Gastrocnemius medialis (tissue), 4 donors: ENCODE results near the gene AFF1. TPM values are rescaled to one million over a fixed set of nuclear protein-coding genes. Genes with fewer than 3 reads are reported as not detected.

Experiments used
- ATAC-seq, 2 donors: fragments of 150-250 bp; one replicate each; pipeline ENCODE4 v1.9.1; 2016
- DNase-seq, 2 donors: peaks; one replicate each; pipeline ENCODE4 v3.0.0-alpha.2; 2019
- H3K27ac ChIP-seq, 4 donors: fragments of 200-600 bp; sonication (generic); 1 replicate in 1 of 4; 2 replicates in 3 of 4; pipeline ENCODE4 v1.5.1; 2016 to 2018; ENCODE audit warnings: mild to moderate bottlenecking in 2 of 4, moderate library complexity in 1 of 4
- H3K27me3 ChIP-seq, 3 donors: fragments of 200-600 bp; sonication (generic) in 2 of 3; 1 replicate in 1 of 3; 2 replicates in 2 of 3; pipeline versions ENCODE4 v1.5.1 to v1.6.0; 2016 to 2019; ENCODE audit warnings: mild to moderate bottlenecking in 1 of 3, moderate library complexity in 1 of 3
- H3K36me3 ChIP-seq, 2 donors: fragments of 200-600 bp; sonication (generic) in 1 of 2; one replicate each; pipeline ENCODE4 v1.5.1; 2017 to 2018
- H3K4me1 ChIP-seq, 2 donors: fragments of 200-600 bp; sonication (generic) in 1 of 2; one replicate each; pipeline ENCODE4 v1.5.1; 2016 to 2017; ENCODE audit warnings: mild to moderate bottlenecking in 2 of 2
- H3K4me3 ChIP-seq, 4 donors: fragments of 200-600 bp; sonication (generic) in 3 of 4; 1 replicate in 1 of 4; 2 replicates in 3 of 4; pipeline ENCODE4 v1.5.1; 2016 to 2019; ENCODE audit warnings: mild to moderate bottlenecking in 2 of 4
- H3K9me3 ChIP-seq, 3 donors: fragments of 200-600 bp; sonication (generic) in 2 of 3; 1 replicate in 1 of 3; 2 replicates in 2 of 3; pipeline ENCODE4 v1.5.1; 2016 to 2019
- POLR2A ChIP-seq, 2 donors: fragments of 450-650 bp; IDR thresholded peaks; one replicate each; pipeline ENCODE4 v1.6.1; 2017; ENCODE audit warnings: antibody characterized with exemption in 2 of 2, mild to moderate bottlenecking in 2 of 2, moderate library complexity in 2 of 2
- in situ Hi-C, 4 donors: fragments of 200-750 bp; cut with MboI; loops; one replicate each; pipeline versions ENCODE4 v1.15.0 to v1.8.0; 2017; ENCODE audit warnings: low sequenced_read_pairs in 4 of 4
- intact Hi-C: fragments of 100-400 bp; cut with DNase I; formaldehyde crosslinking; loops from one replicate; pipeline ENCODE4 v1.15.1; 2023; ENCODE audit warnings: low total_unique reads
- total RNA-seq, 4 donors: library from RNA; depleted of rRNA; stranded (reverse); fragments of >200 nt; gene quantifications; one replicate each; pipeline versions ENCODE4 v1.1.0 to v1.2.3, GENCODE V29; 2016
- TF ChIP-seq, protein P1 (sequence below), 5 experiments: fragments of 450-650 bp in 3 of 5; fragments of 200-600 bp in 2 of 5; sonication (generic) in 2 of 5; IDR thresholded peaks in 4 of 5; conservative IDR thresholded peaks in 1 of 5; 1 replicate in 4 of 5; 2 replicates in 1 of 5; pipeline ENCODE4 v1.5.1; 2016 to 2019; ENCODE audit warnings: antibody characterized with exemption in 5 of 5, mild to moderate bottlenecking in 3 of 5, moderate library complexity in 3 of 5

Gene AFF1
- total RNA-seq, 4 donors from 2014 or later, result 142 to 265 (median 197) TPM

DNA sequence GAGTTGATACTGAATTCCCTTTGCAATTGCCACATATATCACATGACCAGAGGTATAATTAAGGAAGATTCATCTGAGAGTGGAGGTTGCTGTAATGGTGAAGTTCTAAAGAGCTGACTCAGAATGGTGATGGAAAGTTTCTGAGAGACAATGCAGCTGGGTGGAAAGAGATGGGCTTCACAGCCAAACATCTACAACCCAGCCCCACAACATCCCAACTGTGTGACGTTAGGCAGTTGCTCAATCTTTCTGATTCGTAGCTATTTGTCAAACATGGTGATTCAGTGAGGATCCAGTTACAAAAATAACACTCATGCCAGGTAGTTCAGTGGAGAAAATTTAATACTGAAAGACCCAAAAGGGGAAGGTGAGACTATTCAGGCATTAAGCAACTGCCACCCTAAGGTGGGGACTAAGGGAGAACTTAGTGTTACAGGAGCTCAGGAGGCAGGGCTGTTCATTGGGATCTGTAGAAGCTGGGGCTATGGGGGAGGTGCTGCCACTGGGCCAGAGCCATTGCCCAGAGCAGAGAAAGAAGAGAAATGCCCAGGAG lies 6.9 kb upstream of the AFF1 start:
- intact Hi-C loops, result no loop called here
- Histone ChIP-seq H3K4me1 (peaks cover 16 to 20% of the 10 kb centered on the region in 2 donors), H3K9me3 (no peaks in the 10 kb centered on the region), H3K27me3 (no peaks in the 10 kb centered on the region), H3K4me3 (no peak overlapping the region), H3K36me3 (peaks cover 0 to 28% of the 10 kb centered on the region in 2 donors), H3K27ac (peak overlapping the region; percentile 86 to 92 (median 90))
- DNase-seq (peak; percentile 84 to 86), ATAC-seq (peak; percentile 95 to 96)
- TF ChIP-seq POLR2A (IDR thresholded peaks at IDR 0.05), result no peak
- TF ChIP-seq, protein P1, sequence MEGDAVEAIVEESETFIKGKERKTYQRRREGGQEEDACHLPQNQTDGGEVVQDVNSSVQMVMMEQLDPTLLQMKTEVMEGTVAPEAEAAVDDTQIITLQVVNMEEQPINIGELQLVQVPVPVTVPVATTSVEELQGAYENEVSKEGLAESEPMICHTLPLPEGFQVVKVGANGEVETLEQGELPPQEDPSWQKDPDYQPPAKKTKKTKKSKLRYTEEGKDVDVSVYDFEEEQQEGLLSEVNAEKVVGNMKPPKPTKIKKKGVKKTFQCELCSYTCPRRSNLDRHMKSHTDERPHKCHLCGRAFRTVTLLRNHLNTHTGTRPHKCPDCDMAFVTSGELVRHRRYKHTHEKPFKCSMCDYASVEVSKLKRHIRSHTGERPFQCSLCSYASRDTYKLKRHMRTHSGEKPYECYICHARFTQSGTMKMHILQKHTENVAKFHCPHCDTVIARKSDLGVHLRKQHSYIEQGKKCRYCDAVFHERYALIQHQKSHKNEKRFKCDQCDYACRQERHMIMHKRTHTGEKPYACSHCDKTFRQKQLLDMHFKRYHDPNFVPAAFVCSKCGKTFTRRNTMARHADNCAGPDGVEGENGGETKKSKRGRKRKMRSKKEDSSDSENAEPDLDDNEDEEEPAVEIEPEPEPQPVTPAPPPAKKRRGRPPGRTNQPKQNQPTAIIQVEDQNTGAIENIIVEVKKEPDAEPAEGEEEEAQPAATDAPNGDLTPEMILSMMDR (IDR thresholded peaks at IDR 0.05 in 4 of 5, conservative IDR thresholded peaks at IDR 0.05 in 1 of 5), result no peak
- in situ Hi-C loops, result loop anchor here (5.0 to 10.0 kb wide), 3 partner anchors 164 to 307 kb away; no protein-coding TSS in a partner anchor

DNA sequence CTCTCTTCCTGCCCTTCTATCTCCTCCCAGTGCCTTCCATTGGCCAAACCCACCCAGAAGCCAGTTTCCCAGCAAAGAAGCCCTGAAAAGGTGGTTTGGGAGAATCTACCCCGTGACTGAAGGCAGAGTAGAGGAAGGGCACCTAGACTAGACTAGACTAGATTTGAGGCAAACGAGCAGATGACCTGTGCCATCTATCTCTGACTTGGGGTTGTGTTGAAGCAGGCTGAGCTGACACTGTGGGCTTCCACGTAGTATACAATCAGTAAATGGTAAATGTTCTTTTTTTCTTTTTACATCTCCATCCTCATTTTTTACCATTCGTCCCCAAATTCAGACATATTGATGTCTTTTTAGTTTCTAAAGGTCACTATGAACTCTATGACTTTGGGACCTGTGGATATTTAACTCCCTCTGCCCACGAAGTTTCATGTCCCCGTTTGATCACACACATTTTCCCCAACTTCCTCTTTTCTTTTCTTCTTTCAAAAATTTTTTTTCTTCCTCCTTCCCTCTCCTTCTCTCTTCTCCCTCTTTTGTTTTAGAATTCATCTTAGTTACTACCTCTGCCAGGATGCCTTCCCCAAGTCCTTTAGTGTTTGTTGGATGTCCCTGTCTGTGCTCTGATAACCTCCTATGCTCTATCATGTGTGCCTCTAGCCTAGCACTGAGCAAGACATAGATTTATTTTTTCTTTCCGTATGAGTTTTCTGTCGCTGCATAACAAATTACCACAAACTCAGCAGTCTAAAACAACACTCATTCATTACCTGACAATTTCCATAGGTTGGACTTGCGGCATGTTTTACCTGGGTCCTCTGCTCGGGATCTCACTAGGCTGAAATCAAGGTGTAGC lies 6.2 kb upstream of the AFF1 start:
- DNase-seq, result no peak
- H3K4me1 ChIP-seq, result peaks cover 22 to 25% of the 10 kb centered on the region in 2 donors
- no peaks in the 10 kb centered on the region for H3K27me3 ChIP-seq
- TF ChIP-seq, protein P1 (IDR thresholded peaks at IDR 0.05 in 4 of 5, conservative IDR thresholded peaks at IDR 0.05 in 1 of 5), result no peak
- no peak for TF ChIP-seq POLR2A (IDR thresholded peaks at IDR 0.05)
- no peaks in the 10 kb centered on the region for H3K9me3 ChIP-seq
- in situ Hi-C loops, result loop anchor here (5.0 to 10.0 kb wide), 3 partner anchors 164 to 306 kb away; no protein-coding TSS in a partner anchor
- peak overlapping the region; percentile 86 to 92 (median 90) for H3K27ac ChIP-seq
- H3K36me3 ChIP-seq, result peaks cover 0 to 28% of the 10 kb centered on the region in 2 donors
- ATAC-seq, result peak; percentile 10 to 44
- intact Hi-C loops, result no loop called here
- H3K4me3 ChIP-seq, result no peak overlapping the region

DNA sequence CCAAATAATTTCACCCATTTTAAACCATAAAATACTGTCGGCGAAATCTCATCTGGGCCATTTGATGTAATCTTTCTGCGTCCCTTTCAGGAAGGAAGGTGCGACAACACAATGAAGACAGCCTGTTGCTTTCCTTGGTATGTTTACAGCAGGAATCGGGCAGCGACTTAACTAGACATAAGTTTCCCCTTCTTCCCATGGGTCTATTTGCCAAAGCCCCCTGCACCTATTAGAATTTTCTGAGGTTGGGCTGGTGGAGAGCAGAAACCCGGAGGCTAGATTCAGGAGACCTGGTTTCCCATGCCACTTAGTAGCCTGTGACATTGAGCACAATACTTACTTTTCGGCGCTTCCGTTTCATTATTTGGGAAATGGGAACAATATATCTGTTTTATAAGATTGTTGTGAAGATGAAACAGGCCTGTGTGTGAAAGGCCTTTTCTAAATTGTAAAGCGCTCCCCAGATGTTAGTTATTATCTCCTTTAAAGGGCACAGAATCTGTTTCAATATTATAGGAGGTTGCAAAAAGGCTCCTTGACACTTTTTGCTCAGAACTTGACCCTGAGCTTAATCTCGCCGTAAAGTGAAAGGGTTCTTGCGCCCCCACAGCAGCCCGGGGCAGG lies 552 bp upstream of the AFF1 start:
- intact Hi-C loops (loop anchor here (1.0 to 5.0 kb wide), 2 partner anchors 73 to 288 kb away; partner anchors contain the start of gene KLHL8), in situ Hi-C loops (loop anchor here in 1 of 4 donors (10.0 kb wide), 1 partner anchor 71 kb away; no protein-coding TSS in a partner anchor)

DNA sequence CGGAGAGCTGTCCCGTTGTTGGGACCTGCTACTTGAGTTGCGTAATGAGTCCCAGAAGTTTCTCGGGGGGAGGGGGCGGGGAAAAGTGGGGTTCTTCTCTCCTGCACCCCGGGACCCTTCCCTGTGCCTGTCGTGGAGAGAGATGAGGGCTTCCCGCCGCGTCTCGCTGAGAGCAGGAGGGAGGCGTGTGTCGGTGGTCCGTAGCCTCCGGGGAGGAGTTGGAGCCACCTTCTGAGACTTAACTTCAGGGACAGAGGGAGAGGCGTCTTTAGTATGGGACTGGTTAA lies 698 bp downstream of the AFF1 start:
- intact Hi-C loops, result loop anchor here (5.0 kb wide), 2 partner anchors 1347 to 1587 kb away; partner anchors contain the start of genes PPM1K and PYURF
- TF ChIP-seq, protein P1 (IDR thresholded peaks at IDR 0.05 in 4 of 5, conservative IDR thresholded peaks at IDR 0.05 in 1 of 5), result no peak
- no peak for TF ChIP-seq POLR2A (IDR thresholded peaks at IDR 0.05)

More for the DNA sequence above, 552 bp upstream of the AFF1 start:
- Histone ChIP-seq H3K27ac (peak overlapping the region; percentile 93 to 99 (median 96)), H3K9me3 (no peaks in the 10 kb centered on the region), H3K36me3 (peaks cover 0 to 28% of the 10 kb centered on the region in 2 donors), H3K4me3 (peak overlapping the region; percentile 79 to 86 (median 79)), H3K27me3 (no peaks in the 10 kb centered on the region), H3K4me1 (peaks cover 22 to 40% of the 10 kb centered on the region in 2 donors)
- ATAC-seq (peak; percentile 8 to 16), DNase-seq (no peak)
- no peak for TF ChIP-seq POLR2A (IDR thresholded peaks at IDR 0.05)
- TF ChIP-seq, protein P1 (IDR thresholded peaks at IDR 0.05 in 4 of 5, conservative IDR thresholded peaks at IDR 0.05 in 1 of 5), result no peak

More for the DNA sequence above, 698 bp downstream of the AFF1 start:
- ATAC-seq (peak; percentile 6 to 13), DNase-seq (peak in 1 of 2 donors; percentile 53)
- in situ Hi-C loops, result loop anchor here in 3 of 4 donors (5.0 to 10.0 kb wide), 3 partner anchors 67 to 72 kb away; no protein-coding TSS in a partner anchor
- no peaks in the 10 kb centered on the region for H3K9me3 ChIP-seq
- H3K4me1 ChIP-seq, result peaks cover 34 to 51% of the 10 kb centered on the region in 2 donors
- peaks cover 0 to 17% of the 10 kb centered on the region in 2 donors for H3K36me3 ChIP-seq
- H3K27ac ChIP-seq, result peak overlapping the region; percentile 93 to 99 (median 96)
- peak overlapping the region; percentile 79 to 97 (median 82) for H3K4me3 ChIP-seq
- no peaks in the 10 kb centered on the region for H3K27me3 ChIP-seq
